GM21737 (cell line): Measurements from ENCODE around the gene KCNJ12.
"Not testable (repeated sequence)": the region's sequence is repeated elsewhere in the genome, so short reads cannot be mapped to it uniquely, and the experiment has no call there.

Experiments
- ATAC-seq: cut with Tn5 transposase; IDR thresholded peaks from one replicate; pipeline ENCODE4 v1.9.1; 2021; ENCODE audit warnings: mild to moderate bottlenecking, moderate library complexity; ENCODE audit not compliant: unreplicated experiment

KCNJ12 gene

GRCh38 chr17:21376081-21376758 lies at the start of gene KCNJ12:
KCNJ12 (plus strand) TSS chr17:21376357; CDS start chr17:21415343, 38,986 bp downstream.
- no peak for ATAC-seq

- ATAC-seq = not testable (repeated sequence)
Measured at GRCh38 chr17:21327921-21328320, 48.2 kb upstream of the KCNJ12 start.

GRCh38 chr17:21328778-21329177 lies 47.4 kb upstream of the KCNJ12 start:
- not testable (repeated sequence) for ATAC-seq

- no peak for ATAC-seq
Measured at GRCh38 chr17:21330436-21331160, 45.6 kb upstream of the KCNJ12 start.

- ATAC-seq = not testable (repeated sequence)
Measured at GRCh38 chr17:21336541-21337294, 39.4 kb upstream of the KCNJ12 start.

GRCh38 chr17:21337981-21338625 lies 38.1 kb upstream of the KCNJ12 start:
- not testable (repeated sequence) for ATAC-seq

- ATAC-seq = no peak
Measured at GRCh38 chr17:21339011-21339410, 37.1 kb upstream of the KCNJ12 start.

DNA sequence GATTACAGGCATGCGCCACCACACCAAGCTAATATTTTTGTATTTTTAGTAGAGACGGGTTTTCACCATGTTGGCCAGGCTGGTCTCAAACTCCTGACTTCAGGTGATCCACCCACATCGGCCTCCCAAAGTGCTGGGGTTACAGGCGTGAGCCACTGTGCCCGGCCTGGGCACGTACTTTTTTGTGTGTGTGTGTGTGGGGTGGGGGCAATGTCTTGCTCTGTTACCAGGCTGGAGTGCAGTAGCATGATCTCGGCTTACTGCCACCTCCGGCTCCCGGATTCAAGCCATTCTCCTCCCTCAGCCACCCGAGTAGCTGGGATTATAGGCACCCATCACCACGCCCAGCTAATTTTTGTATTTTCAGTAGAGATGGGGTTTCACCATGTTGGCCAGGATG lies 36.6 kb upstream of the KCNJ12 start:
- not testable (repeated sequence) for ATAC-seq

DNA sequence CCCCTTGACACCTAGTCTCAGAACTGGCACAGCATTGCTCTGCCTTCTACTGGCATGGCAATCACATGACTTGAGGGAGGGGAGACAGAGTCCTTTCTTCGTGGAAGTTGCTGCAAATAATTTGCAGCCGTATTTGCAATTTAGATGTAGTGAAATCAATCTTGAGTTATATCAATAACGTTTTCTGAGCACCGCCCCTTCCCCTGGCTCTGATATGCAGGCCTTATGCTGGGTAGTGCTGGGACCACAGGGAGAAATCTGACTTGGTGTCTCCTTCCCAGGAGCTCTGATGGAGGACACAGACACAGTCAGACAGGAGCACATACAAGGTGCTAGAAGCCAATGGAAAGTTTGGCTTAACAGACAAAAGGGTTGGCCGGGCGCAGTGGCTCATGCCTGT lies 35.8 kb upstream of the KCNJ12 start:
- not testable (repeated sequence) for ATAC-seq

- ATAC-seq = not testable (repeated sequence)
Measured at GRCh38 chr17:21341279-21341678, 34.9 kb upstream of the KCNJ12 start.

GRCh38 chr17:21341925-21342540 lies 34.1 kb upstream of the KCNJ12 start:
- not testable (repeated sequence) for ATAC-seq

DNA sequence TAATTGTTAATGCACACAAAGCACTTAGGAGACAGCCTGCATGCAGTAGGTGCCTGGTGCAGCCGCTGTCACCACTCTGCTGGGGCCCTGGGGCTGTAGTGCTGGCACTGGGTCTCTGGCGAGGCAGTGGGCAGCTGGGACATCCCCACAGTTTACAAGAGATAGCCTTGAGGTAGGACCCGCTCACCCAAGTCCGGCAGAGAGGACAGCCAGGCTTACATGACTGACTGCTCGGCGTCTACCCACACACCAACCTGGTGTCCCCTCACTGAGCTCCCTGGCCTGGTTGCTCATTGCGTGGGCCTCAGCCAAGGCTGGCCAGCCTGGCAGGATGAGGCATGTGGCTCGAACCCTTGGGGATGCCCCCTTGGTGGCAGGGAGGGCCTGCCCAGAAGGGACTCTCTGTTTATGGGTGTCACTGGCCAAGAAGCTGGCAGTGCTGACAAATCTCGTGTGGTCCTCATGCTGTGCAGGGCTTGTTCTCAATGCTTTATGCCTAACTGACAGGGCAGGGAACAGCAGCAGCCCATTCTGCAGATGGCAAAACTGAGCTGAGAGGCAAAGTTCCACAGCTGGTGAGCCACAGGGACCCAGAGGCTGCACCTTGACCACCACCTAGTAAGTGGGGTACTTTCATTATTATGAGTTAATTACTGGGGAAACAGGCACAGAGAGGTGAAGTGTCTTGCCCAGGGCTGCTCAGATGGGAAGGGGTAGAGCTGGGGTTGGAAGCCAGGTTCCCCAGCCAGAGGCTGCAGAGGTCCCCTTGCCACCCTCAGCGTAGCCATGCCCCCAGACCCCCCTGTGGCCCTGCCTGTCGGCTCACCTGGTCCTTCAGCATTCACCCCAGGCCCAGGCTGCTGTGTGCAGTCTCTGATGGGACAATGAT lies 32.9 kb upstream of the KCNJ12 start:
- not testable (repeated sequence) for ATAC-seq

GRCh38 chr17:21344801-21345200 lies 31.4 kb upstream of the KCNJ12 start:
- ATAC-seq = not testable (repeated sequence)

DNA sequence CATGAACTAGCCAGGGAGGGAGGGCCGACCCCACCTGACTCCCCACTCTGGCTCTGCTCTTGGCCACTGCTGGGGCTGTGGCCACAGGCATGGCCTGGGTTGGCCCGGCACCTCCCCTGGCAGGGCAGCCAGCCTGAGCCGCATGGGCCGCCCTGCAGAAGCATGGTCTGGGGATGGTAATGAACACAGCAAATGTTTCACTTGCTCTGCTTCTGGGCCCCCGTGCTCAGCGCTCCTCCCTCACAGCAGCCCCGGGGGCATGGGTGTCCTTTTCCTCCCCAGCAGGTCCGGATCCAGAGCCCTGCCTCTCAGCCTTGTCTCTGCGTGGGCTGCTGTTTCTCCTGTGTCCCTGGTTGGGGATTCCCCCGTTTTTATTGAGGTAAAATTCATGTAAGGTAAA lies 30.9 kb upstream of the KCNJ12 start:
- ATAC-seq = no peak

DNA sequence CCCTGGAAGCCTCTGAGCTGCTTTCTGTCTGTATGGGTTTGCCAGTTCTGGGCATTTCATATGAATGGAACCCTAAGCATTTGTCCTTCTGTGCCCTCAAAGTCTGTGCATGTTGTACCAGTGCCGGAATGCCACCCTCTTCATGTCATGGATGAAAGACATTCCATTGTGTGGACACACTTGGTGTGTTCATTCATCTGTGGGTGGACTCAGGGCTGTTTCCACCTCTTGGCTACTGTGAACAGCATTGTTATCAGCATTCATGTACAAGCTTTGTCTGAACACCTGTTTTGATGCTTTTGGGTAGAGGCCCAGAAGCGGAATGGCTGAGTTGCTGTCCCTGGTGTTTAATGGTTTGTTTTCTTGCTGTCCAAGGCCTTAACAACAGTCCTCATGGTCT lies 30.1 kb upstream of the KCNJ12 start:
- ATAC-seq = not testable (repeated sequence)

GRCh38 chr17:21346651-21347250 lies 29.4 kb upstream of the KCNJ12 start:
- ATAC-seq = not testable (repeated sequence)

DNA sequence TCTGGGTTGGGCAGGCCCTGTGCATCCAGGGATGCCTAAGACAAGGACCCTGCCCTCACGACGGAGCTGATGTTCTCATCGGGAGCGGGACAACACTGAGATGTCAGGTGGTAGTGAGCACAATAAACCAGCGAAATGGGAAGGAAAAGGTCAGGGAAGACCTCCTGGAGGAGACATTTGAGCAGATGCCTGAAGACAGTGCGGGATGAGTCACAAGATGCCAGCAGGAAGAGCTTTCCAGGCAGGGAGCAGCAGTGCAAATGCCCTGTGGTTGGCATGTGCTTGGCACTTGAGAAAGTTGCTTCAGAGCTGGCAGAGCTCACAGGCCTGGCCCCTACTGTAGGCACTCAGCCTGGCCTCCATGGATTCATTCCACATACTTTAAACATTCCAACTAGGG lies 28.5 kb upstream of the KCNJ12 start:
- not testable (repeated sequence) for ATAC-seq

DNA sequence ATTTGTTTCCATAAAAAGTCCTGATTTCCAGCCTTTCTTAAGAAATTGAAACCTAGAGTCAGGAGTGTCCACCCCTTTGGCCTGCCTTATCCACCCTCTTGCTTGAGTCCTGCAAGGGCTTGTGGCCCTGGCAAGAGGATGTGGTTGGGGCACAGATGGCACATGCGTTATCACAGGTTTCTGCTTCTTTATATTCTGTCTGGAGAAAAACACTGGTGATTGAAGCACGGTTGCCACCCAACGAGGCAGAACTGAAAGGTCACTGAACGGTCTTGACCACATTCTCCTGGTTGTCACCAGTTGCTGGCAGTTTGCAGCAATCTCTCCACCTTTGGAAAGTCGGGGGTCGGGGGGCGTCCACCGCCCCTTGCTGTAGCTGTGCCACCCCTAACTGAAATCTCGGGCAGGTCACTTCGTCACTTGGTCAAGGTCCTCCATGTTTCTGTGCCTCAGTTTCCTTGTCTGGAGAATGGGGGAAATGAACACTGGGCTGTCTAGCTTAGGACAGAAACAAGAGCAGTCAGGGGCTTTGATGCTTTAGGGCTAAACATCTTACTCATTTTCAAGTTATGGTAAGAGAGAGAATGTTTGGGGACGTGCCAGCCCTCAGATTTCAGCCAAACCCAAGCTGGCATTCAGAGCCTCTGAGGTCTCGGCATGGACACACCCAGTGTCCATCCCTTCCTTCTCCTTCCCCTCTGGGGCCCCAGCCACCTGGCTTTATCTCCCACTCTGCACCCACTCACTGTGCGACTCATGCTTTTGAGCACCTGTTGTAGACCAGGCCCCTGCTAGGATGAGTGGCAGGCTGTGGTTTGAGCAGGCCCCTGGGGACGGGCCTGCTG lies 27.9 kb upstream of the KCNJ12 start:
- not testable (repeated sequence) for ATAC-seq
